ENCODE data around the gene ADAM22.
"Not testable (repeated sequence)": the region's sequence is repeated elsewhere in the genome, so short reads cannot be mapped to it uniquely, and the experiment has no call there.

Gene ADAM22

DNA sequence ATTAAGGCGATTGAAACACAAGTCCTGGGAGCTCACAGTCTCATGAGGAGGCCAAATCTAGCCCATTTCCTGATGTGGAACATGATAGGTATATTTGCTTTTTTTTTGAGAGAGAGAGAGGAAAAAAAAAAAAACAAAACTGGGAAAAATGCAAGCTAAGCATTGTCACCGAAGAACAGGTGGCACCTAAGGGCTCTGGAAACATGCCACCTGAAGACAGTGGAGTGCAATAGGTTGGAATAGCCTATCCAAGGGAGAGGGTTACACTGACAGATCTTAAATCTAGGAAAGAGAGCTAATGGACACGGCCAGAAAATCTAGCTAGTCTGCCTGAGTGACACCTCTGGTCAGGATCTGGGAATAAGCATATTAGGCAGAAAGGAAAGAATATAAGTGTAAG lies 175.6 kb downstream of the ADAM22 start:
- no peak for DNase-seq (ENCODE audit: low spot score)

DNA sequence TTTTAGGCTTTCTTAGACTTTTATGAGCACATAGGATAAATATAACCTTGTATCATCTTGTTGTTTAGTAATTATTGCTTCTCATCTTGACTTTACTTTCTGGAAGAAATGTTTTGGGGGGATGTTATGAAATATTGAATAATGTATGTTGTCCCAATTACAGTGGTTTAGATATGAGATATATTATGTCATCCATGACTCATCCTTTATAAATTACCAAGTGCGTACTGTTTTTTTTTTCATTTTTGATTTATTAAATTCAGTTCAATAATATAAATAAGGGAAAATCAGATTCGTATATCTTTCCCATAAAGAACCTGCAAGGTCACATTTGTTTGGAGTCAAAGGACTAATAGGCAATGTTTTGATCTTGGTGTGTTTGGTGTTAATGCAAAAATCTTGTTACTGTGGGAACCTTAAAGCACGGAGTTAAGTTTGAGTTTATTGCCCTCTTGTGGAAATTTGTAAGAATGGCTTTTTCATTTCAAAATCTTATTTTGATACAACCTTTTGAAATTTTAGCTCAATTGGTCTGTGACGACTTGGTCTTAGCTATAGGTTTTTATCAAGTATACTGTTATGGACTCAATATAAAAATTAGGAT lies 177.2 kb downstream of the ADAM22 start:
- DNase-seq (ENCODE audit: low spot score), result peak; percentile 74

DNA sequence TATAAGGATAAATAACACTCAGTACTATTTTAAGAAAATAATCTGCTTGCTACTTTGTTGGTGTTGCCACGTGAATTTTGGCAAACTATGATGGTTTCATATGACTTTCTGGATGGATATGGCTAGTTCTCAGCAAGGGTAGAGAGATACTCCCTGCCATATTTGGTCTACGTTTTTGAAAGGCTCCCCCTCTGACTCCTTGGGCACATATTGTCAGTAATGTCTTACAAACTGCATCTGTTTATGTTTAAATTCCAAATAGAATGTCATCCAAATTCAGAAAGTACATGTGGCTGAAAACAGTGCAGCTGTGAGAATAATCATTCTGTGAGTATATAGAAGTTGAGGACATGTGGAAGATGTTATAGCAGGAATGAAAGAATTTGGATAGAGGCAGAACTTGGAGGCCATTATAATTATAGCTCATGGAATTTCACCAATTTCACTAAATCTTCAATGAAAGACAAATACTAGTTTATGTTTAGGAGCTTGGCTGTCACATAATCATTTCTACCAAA lies 178.0 kb downstream of the ADAM22 start:
- no peak for DNase-seq (ENCODE audit: low spot score)

DNA sequence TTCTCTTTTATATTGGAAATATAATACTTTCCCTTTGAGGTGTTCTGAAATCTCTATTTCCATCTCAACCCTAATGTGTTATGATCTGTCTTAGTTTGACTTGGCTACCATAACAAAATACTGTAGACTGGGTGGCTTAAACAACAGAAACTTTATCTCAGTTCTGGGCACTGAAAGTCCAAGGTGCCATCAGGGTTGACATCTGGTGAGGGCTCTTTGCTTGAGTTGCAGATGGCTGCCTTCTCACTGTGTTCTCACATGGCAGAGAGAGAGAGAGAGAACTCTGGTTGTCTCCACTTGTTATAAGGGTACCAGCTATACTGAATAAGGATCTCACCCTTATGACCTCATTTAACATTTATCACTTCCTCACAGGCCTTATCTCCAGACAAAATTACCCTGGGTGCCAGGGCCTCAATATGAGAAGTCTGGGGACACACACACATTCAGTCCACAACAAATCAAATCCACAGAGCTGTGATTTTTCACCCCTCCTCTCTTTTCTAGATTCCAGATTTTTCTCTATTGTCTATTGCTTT lies 181.3 kb downstream of the ADAM22 start:
- DNase-seq (ENCODE audit: low spot score), result no peak

GRCh38 chr7:88115816-88116215 lies 181.8 kb downstream of the ADAM22 start:
- no peak for DNase-seq (ENCODE audit: low spot score)

GRCh38 chr7:88116235-88116795 lies 182.3 kb downstream of the ADAM22 start:
- DNase-seq (ENCODE audit: low spot score), result no peak

GRCh38 chr7:88117325-88117724 lies 183.3 kb downstream of the ADAM22 start:
- DNase-seq (ENCODE audit: low spot score), result no peak

DNA sequence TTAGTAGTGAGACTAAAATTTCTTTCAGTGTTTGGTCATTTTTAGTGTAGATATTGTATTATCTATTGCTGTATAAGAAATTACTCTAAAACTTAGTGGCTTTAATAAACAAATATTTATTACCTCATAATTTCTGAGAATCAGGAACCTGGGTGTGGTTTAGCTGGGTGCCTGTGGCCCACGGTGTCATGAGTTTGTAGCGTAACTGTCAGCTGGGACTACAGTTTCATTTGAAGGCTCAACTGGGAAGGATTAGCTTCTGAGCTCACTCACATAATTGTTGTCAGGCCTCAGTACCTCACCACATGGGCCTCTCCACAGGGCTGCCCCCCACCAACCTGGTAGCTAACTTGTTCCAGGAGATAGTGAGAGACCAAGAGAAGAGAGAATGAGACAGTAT lies 187.3 kb downstream of the ADAM22 start:
- no peak for DNase-seq (ENCODE audit: low spot score)

DNA sequence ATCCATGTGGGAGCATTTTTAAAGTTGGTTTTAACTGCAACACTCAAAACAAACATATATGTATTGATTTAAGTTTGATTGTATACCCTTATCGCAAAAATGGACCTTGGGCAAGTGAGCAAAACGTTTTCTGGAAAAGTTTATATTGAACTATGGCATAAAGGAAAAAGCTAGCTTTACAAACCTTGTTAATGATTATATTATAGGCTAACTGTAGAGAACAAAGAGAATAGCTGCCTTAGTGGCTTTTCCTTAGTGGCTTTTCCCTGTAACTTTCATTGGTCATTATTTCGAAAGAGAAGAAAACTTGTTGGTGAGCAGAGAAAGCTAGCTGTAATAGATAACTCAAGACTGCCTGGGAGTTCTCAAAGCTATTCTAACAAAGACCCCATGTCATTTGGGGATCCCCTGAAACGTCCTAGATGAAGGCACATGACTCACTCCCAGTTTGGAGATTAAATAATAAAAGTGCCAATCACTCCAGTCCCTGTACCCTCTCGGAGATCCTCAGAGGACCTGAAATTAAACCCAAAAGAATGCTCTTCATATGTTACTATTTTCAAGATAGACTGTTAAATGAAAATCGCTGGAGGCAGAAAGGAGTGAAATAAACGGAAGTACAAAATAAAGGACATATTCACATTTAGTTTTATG lies 193.7 kb downstream of the ADAM22 start:
- no peak for DNase-seq (ENCODE audit: low spot score)

DNA sequence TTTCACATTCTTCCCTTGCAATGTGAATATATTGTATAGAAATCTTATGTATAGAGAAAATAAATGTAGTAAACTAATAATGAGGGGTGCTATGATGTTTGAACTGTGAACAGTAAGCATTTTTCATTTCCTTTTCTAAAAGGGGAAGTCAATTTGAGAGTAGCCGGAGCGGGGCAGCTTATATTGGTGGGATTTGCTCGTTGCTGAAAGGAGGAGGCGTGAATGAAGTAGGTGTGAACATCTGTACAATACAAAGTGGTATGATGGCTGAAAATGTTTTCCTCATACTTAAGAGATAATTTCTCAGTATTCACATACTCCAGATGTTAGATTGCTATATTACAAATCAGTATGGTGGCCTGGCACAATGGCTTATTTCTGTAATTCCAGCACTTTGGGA lies 198.7 kb downstream of the ADAM22 start:
- DNase-seq (ENCODE audit: low spot score), result no peak

GRCh38 chr7:88140947-88141346 lies 206.9 kb downstream of the ADAM22 start:
- no peak for DNase-seq (ENCODE audit: low spot score)

- DNase-seq (ENCODE audit: low spot score), result no peak
Measured at GRCh38 chr7:88141479-88141878, 207.4 kb downstream of the ADAM22 start.

- DNase-seq (ENCODE audit: low spot score), result no peak
Measured at GRCh38 chr7:88141953-88142352, 207.9 kb downstream of the ADAM22 start.

GRCh38 chr7:88146616-88147015 lies 212.6 kb downstream of the ADAM22 start:
- peak; percentile 51 for DNase-seq (ENCODE audit: low spot score)

- no peak for DNase-seq (ENCODE audit: low spot score)
Measured at GRCh38 chr7:88147341-88147740, 213.3 kb downstream of the ADAM22 start.

- no peak for DNase-seq (ENCODE audit: low spot score)
Measured at GRCh38 chr7:88147949-88148348, 213.9 kb downstream of the ADAM22 start.

DNA sequence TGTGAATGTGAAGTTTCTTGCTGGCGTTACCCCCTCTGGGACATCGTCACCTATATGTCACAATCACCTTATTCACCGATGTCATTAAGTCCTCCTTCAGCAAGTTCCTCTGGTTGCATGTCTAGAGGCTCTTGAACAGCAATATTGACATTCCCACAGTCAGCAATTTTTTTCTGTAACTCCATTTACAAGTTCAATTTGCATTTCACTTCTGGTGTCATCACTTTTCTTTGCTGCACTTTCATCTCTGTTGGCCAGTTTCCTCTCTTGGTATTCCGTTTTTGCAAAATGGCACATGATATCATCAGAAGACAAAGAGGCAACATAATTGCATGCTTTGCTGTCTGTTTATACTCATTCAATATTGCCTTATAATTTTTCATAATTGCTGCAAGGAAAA lies 216.0 kb downstream of the ADAM22 start:
- no peak for DNase-seq (ENCODE audit: low spot score)

GRCh38 chr7:88151119-88151790 lies 217.2 kb downstream of the ADAM22 start:
- DNase-seq (ENCODE audit: low spot score), result peak; percentile 17

- no peak for DNase-seq (ENCODE audit: low spot score)
Measured at GRCh38 chr7:88153378-88153777, 219.3 kb downstream of the ADAM22 start.

DNA sequence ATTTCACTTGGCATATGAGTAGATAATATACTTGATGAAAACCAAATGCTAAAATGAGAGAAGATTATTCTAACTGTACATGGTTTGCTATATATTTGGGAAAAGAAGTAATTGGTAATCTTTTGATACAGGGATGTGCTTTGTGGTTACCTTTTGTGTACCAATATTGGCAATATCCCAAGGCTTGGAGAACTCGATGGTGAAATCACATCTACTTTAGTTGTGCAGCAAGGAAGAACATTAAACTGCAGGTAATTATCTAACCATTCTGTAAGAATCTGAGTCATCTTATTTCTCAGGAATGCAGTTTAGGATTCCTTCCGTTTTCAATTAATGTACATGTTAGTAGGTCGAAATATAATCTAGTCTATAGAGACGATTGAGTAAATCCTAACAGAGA lies 221.7 kb downstream of the ADAM22 start:
- no peak for DNase-seq (ENCODE audit: low spot score)

- no peak for DNase-seq (ENCODE audit: low spot score)
Measured at GRCh38 chr7:88156356-88156755, 222.3 kb downstream of the ADAM22 start.

DNA sequence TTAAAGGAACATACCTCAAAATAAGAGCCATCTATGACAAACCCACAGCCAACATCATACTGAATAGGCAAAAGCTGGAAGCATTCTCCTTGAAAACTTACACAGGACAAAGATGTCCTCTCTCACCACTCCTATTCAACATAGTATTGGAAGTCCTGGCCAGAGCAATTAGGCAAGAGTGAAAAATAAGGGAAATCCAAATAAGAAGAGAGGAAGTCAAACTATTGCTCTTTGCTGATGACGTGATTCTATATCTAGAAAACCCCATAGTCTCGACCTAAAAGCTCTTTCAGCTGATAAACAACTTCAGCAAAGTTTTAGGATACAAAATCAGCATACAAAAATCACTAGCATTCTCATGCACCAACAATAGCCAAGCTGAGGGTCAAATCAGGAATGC lies 225.7 kb downstream of the ADAM22 start:
- DNase-seq (ENCODE audit: low spot score), result not testable (repeated sequence)

DNA sequence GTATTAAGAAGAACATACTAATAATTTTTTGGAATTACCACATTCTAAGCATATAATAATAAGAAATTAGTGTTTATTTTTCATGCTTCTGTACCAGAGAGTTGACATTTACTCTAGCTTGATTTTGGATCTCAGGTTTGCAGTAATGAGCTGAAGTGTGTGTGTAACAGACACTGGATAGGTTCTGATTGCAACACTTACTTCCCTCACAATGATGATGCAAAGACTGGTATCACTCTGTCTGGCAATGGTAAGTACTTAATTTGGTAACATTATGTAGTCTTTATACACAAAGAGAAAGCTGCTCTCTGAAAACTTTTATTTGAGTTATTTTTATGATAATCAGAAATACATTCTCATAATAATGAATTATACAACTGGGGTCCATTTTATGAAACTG lies 231.6 kb downstream of the ADAM22 start:
- no peak for DNase-seq (ENCODE audit: low spot score)
